Stimulated activated CD4-positive, alpha-beta T cell treated with anti-CD3 and anti-CD28 coated beads, Interleukin-12 subunit alpha, Interleukin-12 subunit beta, amount 100 ng/mL, for 4 hours (primary cell): ENCODE measurements around the gene TULP3.
A peak's percentile ranks its signal among the peaks of the same experiment; 100 is the strongest.
"Not testable (repeated sequence)": the region's sequence is repeated elsewhere in the genome, so short reads cannot be mapped to it uniquely, and the experiment has no call there.

Source experiments
- DNase-seq: peaks from one replicate; pipeline ENCODE4 v3.0.0-alpha.2; 2020

Gene TULP3, protein sequence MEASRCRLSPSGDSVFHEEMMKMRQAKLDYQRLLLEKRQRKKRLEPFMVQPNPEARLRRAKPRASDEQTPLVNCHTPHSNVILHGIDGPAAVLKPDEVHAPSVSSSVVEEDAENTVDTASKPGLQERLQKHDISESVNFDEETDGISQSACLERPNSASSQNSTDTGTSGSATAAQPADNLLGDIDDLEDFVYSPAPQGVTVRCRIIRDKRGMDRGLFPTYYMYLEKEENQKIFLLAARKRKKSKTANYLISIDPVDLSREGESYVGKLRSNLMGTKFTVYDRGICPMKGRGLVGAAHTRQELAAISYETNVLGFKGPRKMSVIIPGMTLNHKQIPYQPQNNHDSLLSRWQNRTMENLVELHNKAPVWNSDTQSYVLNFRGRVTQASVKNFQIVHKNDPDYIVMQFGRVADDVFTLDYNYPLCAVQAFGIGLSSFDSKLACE

GRCh38 chr12:2890388-2891239 is at the start of gene TULP3:
Gene TULP3, plus strand, starts transcription at chr12:2890891. Its CDS starts 57 bp downstream, at chr12:2890948.
- peak; percentile 97 for DNase-seq

DNA sequence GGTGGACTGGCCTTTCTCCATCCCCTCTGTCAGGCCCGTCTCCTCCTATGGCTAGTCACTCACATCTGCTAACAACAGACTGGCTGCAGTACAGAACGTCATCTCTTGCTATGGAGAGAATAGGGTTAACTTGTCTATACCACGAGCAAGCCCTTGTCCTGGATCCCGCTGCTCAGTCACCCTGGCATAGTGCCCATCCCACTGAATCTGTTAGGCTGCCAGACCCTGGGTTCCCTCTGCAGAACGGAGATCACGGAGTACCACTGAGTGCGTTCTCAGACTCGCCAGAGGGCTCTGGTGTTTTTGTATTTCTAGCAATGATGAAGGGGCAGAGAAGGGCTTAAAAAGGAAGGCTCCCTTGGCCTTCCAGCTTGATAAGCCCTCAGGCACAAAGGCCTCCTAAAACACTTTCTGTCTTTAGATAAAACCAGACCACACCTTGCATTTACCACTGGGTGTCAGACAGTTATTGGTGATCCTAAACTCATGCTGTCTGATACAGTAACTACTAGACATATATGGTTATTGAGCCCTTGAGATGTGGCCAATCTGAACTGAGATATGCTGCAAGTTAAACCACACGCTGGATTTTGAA is 49.5 kb upstream of the TULP3 start:
- DNase-seq, result no peak

DNA sequence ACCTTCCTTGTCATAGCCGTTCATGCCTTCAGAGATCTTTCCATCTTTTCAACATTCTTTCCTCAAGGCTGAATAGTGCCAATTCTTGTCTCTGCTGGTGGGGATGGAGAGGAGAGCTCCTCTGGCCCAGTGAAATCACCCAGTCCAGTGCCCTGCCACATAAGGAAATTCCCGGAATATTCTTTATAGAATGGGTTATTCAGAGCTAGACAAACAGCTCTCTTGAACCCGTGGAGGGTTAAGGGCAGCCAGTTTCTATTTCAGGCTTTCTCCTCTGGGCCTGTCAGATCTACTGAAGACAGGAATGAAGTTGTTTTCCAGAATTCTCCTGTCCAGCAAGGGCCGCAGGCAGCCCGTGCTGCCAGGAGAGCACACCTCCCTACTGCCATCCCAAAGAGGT is 47.7 kb upstream of the TULP3 start:
- DNase-seq, result no peak

DNA sequence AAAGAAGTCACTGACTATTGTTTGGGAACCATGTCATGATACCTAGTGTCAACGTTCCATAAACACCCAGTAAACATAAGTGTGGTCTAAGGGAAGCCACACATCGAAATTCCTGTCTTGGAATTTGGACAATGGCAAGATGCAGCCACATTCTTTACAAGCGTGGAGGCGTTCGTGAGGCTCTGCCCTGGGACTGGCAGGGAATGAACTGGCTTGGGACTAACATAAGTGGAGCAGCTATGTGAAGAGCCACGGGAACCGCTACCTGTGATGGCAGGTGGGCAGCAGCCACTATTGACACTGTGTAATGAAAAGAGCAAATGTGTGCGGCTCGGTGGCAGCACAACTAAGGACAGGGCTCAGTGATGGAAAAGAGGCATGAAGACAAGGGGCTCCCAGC is 45.9 kb upstream of the TULP3 start:
- DNase-seq, result no peak

- DNase-seq, result no peak
These were observed 45.4 kb upstream of the TULP3 start for GRCh38 chr12:2845280-2845679.

DNA sequence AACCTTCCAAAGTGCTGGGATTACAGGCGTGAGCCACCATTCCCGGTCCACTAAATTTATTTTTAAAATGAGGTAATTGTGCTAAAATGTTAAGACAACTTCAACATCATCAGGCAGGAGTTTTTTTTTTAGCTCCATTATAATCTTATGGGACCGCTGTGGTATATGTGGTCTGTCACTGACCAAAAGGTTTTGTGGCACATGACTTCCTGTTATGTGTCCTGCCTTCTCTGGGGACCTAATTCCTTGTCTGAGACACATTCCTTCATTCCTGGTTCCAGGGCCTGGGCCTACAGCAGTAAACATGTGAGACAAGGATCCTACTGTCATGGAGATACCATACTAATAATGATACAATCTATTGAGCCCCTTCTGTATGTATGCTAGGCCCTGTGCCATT is 38.8 kb upstream of the TULP3 start:
- DNase-seq, result no peak

DNA sequence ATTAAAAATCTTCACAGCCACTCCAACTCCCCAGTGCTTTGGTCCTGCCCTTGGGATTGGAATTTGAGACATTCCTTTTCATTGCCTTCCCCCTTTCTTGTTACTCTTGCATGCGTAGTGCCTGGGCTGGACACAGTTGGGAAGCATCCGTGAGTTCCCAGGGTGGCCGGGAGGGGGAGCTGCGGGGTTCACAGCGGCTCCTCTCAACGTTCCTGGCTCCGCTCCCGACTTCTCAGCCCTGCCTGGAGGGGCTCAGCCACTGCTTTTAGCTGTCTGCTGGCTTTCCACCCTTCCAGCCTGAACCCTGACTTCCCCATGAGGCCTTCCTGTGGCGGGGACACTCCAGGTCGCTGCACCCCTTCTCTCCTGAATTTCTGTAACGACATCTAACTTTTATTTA is 37.1 kb upstream of the TULP3 start:
- peak; percentile 51 for DNase-seq

DNA sequence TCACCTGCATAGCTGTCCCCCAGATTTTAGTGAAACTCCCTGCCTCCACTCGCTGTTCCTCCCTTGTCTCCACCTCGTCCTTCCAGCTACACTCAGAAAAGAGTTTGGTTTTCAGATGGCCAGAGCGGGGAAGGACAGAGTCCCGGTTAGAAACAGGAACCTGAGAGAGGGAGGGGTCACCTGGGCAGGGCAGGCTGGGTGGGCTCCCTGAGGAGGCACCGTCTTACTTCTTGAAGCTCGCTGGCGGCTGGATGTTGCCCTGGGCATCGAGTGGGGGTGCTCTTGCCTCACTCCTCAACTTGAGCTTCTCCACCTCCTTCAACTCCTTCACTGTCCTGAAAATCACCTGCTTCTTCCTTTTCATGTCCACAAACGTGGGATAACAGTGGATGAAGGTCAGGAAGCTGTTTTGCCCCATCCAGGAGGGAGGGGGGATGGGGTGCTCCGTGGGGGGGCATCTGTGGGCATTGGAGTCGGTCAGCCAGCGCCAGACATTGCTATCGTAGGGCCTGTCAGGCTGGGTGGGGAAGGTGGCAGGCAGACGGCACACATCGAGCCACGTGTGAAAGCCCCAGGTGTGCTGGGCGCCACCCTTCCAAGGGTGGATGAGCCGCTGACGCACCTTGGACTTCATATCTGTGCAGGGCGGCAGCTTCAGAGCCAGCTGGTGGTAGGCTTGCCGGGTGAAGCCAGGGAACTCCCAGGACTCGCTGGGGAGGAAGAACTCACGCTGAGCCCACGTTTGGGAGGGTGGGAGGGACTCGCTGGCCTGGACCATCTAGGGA is 35.8 kb upstream of the TULP3 start:
- no peak for DNase-seq

GRCh38 chr12:2855546-2855945 is 35.1 kb upstream of the TULP3 start:
- DNase-seq, result no peak

DNA sequence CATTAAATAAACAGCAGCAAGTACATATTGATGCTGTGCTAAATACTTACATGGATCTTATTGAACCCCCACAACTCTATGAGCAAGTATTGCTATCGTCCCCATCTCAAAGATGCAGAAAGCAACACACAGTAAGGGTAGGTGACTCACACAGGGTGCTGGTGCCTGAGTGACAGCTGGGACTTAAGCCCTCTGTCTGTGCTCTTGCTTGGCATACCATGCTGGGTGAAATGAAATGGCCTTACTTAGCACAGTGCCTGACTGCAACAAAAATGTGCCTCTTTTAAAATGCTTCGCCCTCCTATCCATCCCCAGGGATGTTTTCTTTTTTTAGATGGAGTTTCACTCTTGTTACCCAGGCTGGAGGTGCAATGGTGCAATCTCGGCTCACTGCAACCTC is 34.6 kb upstream of the TULP3 start:
- no peak for DNase-seq

GRCh38 chr12:2857021-2857431 is 33.7 kb upstream of the TULP3 start, which contains the start of gene TEX52:
Gene TEX52, minus strand, starts transcription at chr12:2857039. Its CDS starts 13 bp downstream, at chr12:2857026.
- no peak for DNase-seq

GRCh38 chr12:2857576-2857975 is 33.1 kb upstream of the TULP3 start:
- no peak for DNase-seq

- no peak for DNase-seq
These were observed 32.4 kb upstream of the TULP3 start for GRCh38 chr12:2858334-2858733.

GRCh38 chr12:2858944-2859421 is 31.7 kb upstream of the TULP3 start:
- no peak for DNase-seq

- no peak for DNase-seq
These were observed 30.5 kb upstream of the TULP3 start for GRCh38 chr12:2860170-2860569.

GRCh38 chr12:2862876-2863275 is 27.8 kb upstream of the TULP3 start:
- no peak for DNase-seq

- DNase-seq, result not testable (repeated sequence)
These were observed 27.3 kb upstream of the TULP3 start for GRCh38 chr12:2863402-2863801.

- no peak for DNase-seq
These were observed 26.5 kb upstream of the TULP3 start for GRCh38 chr12:2864198-2864597.

DNA sequence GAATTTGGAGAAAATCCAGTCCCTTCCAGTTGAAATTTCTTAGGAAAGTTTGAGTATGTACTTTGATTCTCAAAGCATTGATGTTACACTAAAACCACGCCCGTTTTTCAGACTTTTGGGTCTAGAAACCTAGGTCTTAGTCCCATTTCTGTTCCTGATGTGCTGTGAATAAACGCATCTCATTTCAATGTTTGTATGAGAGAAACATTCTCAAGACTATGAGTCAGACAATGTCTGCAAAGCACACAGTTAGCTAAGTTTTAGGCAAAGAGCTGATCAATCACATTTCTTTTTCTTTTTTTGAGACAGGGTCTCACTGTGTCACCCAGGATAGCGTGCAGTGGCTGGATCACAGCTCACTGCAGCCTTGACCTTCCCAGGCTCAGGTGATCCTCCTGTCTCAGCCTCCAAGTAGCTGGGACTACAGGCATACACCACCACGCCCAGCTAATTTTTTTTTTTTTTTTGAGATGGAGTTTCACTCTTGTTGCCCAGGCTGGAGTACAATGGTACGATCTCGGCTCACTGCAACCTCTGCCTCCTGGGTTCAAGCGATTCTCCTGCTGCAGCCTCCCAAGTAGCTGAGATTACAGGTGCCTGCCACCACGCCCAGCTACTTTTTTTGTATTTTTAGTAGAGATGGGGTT is 21.6 kb upstream of the TULP3 start:
- DNase-seq, result not testable (repeated sequence)

DNA sequence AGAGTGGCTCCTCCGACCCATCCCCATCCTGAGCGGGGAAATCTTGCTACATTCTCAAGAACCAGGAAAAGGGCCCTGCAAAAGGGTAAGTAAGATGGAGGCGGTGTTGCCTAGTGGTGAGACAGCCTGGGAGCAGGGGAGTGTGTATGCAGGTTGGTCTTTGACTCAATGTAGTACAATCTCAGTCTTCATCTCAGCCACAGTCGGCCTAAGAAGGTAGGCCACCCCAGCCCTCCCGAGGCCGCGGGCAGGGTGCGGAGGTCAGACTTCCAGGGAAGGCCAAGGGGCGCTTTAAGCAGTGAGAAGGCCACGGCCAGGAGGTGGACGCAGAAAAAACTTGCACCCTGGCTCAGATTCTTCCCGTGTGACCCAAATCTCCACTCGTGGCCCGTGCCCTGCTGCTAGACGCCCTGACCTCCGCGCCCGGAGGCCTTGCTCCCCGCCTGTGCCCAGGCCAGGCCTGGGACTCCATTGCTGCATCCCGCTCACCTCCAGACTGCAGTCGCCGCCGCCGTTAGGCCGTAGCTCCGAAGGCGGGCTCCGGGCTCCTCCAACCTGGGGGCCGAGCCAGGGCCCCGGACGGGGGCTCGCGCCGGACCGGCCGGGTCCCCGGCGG is 14.2 kb upstream of the TULP3 start:
- no peak for DNase-seq
